Neuronal stem cell (in vitro differentiated cells): ENCODE measurements around the gene TRAF3.
"Not testable (repeated sequence)": the region's sequence is repeated elsewhere in the genome, so short reads cannot be mapped to it uniquely, and the experiment has no call there.

Source experiments
- DNase-seq: peaks from one replicate; pipeline ENCODE4 v3.0.0-alpha.2; 2013; ENCODE audit warnings: low spot score
- H2AFZ ChIP-seq: one replicate; pipeline ENCODE4 v1.6.1; 2013; ENCODE audit warnings: mild to moderate bottlenecking, low read length, inconsistent platforms
- H2AK5ac ChIP-seq: 2 replicates; pipeline ENCODE4 v1.6.1; 2013; ENCODE audit warnings: low read depth, mild to moderate bottlenecking, inconsistent platforms, low read length, moderate library complexity, mixed read lengths
- H2BK120ac ChIP-seq: 2 replicates; pipeline ENCODE4 v1.6.1; 2013; ENCODE audit warnings: low read depth, mild to moderate bottlenecking, inconsistent platforms, low read length, moderate library complexity, mixed read lengths
- H2BK12ac ChIP-seq: one replicate; pipeline ENCODE4 v1.6.1; 2013; ENCODE audit warnings: low read length, inconsistent platforms
- H2BK15ac ChIP-seq: 2 replicates; pipeline ENCODE4 v1.6.1; 2013; ENCODE audit warnings: mild to moderate bottlenecking, low read length, inconsistent platforms, mixed read lengths
- H2BK5ac ChIP-seq: one replicate; pipeline ENCODE4 v1.6.1; 2013; ENCODE audit warnings: inconsistent platforms, mild to moderate bottlenecking, low read length, moderate library complexity
- H3K14ac ChIP-seq: one replicate; pipeline ENCODE4 v1.6.1; 2013; ENCODE audit warnings: low read length, inconsistent platforms
- H3K18ac ChIP-seq: 2 replicates; pipeline ENCODE4 v1.6.1; 2013; ENCODE audit warnings: low read length, inconsistent platforms
- H3K23ac ChIP-seq: 2 replicates; pipeline ENCODE4 v1.6.1; 2013; ENCODE audit warnings: low read depth, mild to moderate bottlenecking, mixed read lengths, low read length, inconsistent platforms; ENCODE audit not compliant: poor library complexity
- H3K27ac ChIP-seq: replicated peaks from 3 replicates; pipeline ENCODE4 v1.5.1; 2013; ENCODE audit warnings: low read length, inconsistent platforms
- H3K27me3 ChIP-seq, 3 experiments: 2 replicates each; pipeline ENCODE4 v1.6.1; 2013; ENCODE audit warnings: low read length in 3 of 3, mild to moderate bottlenecking in 2 of 3, inconsistent platforms in 1 of 3, low read depth in 1 of 3, mixed read lengths in 1 of 3, moderate library complexity in 1 of 3; ENCODE audit not compliant: control insufficient read depth in 3 of 3, insufficient read depth in 3 of 3
- H3K36me3 ChIP-seq, 2 donors: replicated peaks in 1 of 2; 2 replicates each; pipeline ENCODE4 v1.6.1; 2013; ENCODE audit warnings: low read length in 2 of 2; ENCODE audit not compliant: control insufficient read depth in 2 of 2, insufficient read depth in 2 of 2
- H3K4ac ChIP-seq: 2 replicates; pipeline ENCODE4 v1.6.1; 2013; ENCODE audit warnings: inconsistent platforms, mild to moderate bottlenecking, low read length, moderate library complexity
- H3K4me1 ChIP-seq, 2 donors: 1 replicate in 1 of 2; 2 replicates in 1 of 2; pipeline ENCODE4 v1.6.1; 2013; ENCODE audit warnings: low read length in 2 of 2, low read depth in 1 of 2; ENCODE audit not compliant: control insufficient read depth in 2 of 2, insufficient read depth in 1 of 2
- H3K4me2 ChIP-seq: one replicate; pipeline ENCODE4 v1.6.1; 2013; ENCODE audit warnings: mild to moderate bottlenecking, low read length, inconsistent platforms; ENCODE audit not compliant: insufficient read depth, poor library complexity, severe bottlenecking
- H3K4me3 ChIP-seq, 2 donors: 2 replicates each; pipeline ENCODE4 v1.5.1; 2013; ENCODE audit warnings: low read length in 2 of 2, mild to moderate bottlenecking in 2 of 2, inconsistent platforms in 1 of 2, moderate library complexity in 1 of 2
- H3K79me1 ChIP-seq: one replicate; pipeline ENCODE4 v1.6.1; 2013; ENCODE audit warnings: low read depth, mild to moderate bottlenecking, inconsistent platforms, low read length, moderate library complexity
- H3K9ac ChIP-seq: one replicate; pipeline ENCODE4 v1.6.1; 2013; ENCODE audit warnings: mild to moderate bottlenecking, low read depth, low read length, inconsistent platforms; ENCODE audit not compliant: poor library complexity
- H3K9me3 ChIP-seq, 2 donors: replicated peaks in 1 of 2; 2 replicates each; pipeline versions ENCODE3 to v1.6.1; 2013; ENCODE audit warnings: low read length in 2 of 2, mild to moderate bottlenecking in 2 of 2, inconsistent platforms in 1 of 2, low read depth in 1 of 2, mixed read lengths in 1 of 2, moderate library complexity in 1 of 2; ENCODE audit not compliant: control insufficient read depth in 2 of 2, insufficient read depth in 1 of 2
- H4K8ac ChIP-seq: one replicate; pipeline ENCODE4 v1.6.1; 2013; ENCODE audit warnings: low read depth, mild to moderate bottlenecking, inconsistent platforms, low read length, moderate library complexity
- H4K91ac ChIP-seq: one replicate; pipeline ENCODE4 v1.6.1; 2013; ENCODE audit warnings: low read length, low read depth, mild to moderate bottlenecking, inconsistent platforms; ENCODE audit not compliant: poor library complexity
- WGBS, 2 donors: extraction: QIAGEN DNeasy Blood & Tissue Kit; methylation state at CpG; one replicate each; pipeline ENCODE4 v1.1.7; 2013; ENCODE audit warnings: missing lambda C conversion rate in 2 of 2, mixed read lengths in 1 of 2; ENCODE audit not compliant: insufficient read length in 2 of 2, insufficient replicate concordance in 1 of 2; ENCODE audit errors: extremely low coverage in 2 of 2; 5-methylcytosine and 5-hydroxymethylcytosine counted together

The TRAF3 gene

DNA sequence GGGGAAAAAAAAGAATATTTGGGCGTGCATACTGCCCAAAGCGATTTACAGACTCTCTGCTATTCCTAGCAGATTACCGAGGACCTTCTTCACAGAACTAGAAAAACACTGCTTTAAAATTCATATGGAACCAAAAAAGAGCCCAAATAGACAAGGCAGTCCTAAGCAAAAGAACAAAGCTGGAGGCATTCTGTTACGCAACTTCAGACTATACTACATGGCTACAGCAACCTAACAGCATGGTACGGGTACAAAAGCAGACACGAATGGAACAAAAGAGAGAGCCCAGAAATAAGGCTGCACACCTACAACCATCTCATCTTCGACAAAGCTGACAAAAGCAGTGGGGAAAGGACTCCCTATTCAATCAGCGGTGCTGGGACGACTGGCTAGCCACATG lies 56.7 kb downstream of the TRAF3 start:
- no peak overlapping the region for H2BK5ac ChIP-seq
- H4K8ac ChIP-seq, result no peak overlapping the region
- H3K4me2 ChIP-seq, result no peak overlapping the region
- H3K9me3 ChIP-seq, result peaks cover 0 to 2% of the 10 kb centered on the region in 2 donors
- no peak overlapping the region for H3K9ac ChIP-seq
- no peak overlapping the region for H2BK15ac ChIP-seq
- no peak overlapping the region for H3K23ac ChIP-seq
- H3K27ac ChIP-seq, result no peak overlapping the region
- H3K79me1 ChIP-seq, result no peaks in the 10 kb centered on the region
- H3K27me3 ChIP-seq, result no peaks in the 10 kb centered on the region
- WGBS, 2 donors, result no CpG with 5 or more reads among the region's 9 CpGs
- no peak overlapping the region for H3K14ac ChIP-seq
- H2BK120ac ChIP-seq, result no peak overlapping the region
- H2AFZ ChIP-seq, result no peak overlapping the region
- peaks cover 0 to 10% of the 10 kb centered on the region in 2 donors for H3K36me3 ChIP-seq
- DNase-seq, result no peak
- H3K4me3 ChIP-seq, result no peak overlapping the region
- H3K4ac ChIP-seq, result no peak overlapping the region
- no peak overlapping the region for H4K91ac ChIP-seq
- no peak overlapping the region for H3K18ac ChIP-seq
- H2AK5ac ChIP-seq, result no peak overlapping the region
- no peak overlapping the region for H2BK12ac ChIP-seq
- peaks cover 8 to 24% of the 10 kb centered on the region in 2 donors for H3K4me1 ChIP-seq

DNA sequence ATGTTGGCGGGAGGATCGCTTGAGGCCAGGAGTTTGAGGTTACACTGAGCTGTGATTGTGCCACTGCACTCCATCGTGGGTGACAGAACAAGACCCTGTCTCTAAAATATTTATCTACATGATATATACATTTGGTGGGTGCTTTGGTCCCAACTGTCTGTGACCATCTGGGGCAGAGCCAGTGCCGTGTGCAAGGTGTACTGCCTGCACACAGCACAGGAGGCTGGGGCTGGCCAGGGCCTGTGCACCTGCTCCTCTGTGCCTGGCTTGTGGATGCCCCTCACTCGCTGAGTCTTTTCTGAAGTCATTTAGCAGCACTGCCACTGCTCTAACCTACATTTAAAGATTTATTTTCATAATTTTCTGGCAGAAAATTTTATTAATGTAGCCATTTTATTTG lies 58.7 kb downstream of the TRAF3 start:
- H4K8ac ChIP-seq, result no peak overlapping the region
- H2BK5ac ChIP-seq, result no peak overlapping the region
- H2BK15ac ChIP-seq, result no peak overlapping the region
- H3K27ac ChIP-seq, result no peak overlapping the region
- H3K79me1 ChIP-seq, result no peaks in the 10 kb centered on the region
- no peaks in the 10 kb centered on the region for H3K27me3 ChIP-seq
- no peak for DNase-seq
- peaks cover 5 to 7% of the 10 kb centered on the region in 2 donors for H3K4me1 ChIP-seq
- H3K23ac ChIP-seq, result no peak overlapping the region
- no peak overlapping the region for H2AFZ ChIP-seq
- no peak overlapping the region for H3K14ac ChIP-seq
- H3K9ac ChIP-seq, result no peak overlapping the region
- H2BK12ac ChIP-seq, result no peak overlapping the region
- no peak overlapping the region for H2BK120ac ChIP-seq
- H4K91ac ChIP-seq, result no peak overlapping the region
- H3K4me3 ChIP-seq, result no peak overlapping the region
- H3K4me2 ChIP-seq, result no peak overlapping the region
- H2AK5ac ChIP-seq, result no peak overlapping the region
- H3K9me3 ChIP-seq, result no peaks in the 10 kb centered on the region
- no peak overlapping the region for H3K4ac ChIP-seq
- WGBS, 2 donors, result no CpG with 5 or more reads among the region's 5 CpGs
- peaks cover 0 to 9% of the 10 kb centered on the region in 2 donors for H3K36me3 ChIP-seq
- H3K18ac ChIP-seq, result peak overlapping the region; percentile 15

DNA sequence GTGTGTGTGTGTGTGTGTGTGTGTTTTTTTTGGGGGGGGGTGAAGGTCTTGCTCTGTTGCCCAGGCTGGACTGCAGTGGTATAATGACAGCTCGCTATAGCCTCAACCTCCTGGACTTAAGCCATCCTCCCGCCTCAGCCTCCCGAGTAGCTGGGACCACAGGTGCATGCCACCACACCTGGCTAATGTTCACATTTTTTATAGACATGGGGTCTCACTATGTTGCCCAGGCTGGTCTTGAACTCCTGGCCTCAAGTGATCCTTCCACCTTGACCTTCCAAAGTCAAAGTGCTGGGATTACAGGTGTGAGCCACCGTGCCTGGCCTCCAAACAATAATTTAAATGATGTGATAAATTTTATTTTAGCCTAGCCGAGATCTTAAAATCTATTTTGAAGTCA lies 59.9 kb downstream of the TRAF3 start:
- H4K8ac ChIP-seq, DNase-seq, H3K36me3 ChIP-seq, H3K4me3 ChIP-seq, H2BK120ac ChIP-seq, H2BK5ac ChIP-seq, H3K9me3 ChIP-seq, H3K27ac ChIP-seq, H2AK5ac ChIP-seq, H3K23ac ChIP-seq, H3K4ac ChIP-seq, H3K14ac ChIP-seq, H3K18ac ChIP-seq, H2BK12ac ChIP-seq, H2AFZ ChIP-seq, H3K27me3 ChIP-seq, H2BK15ac ChIP-seq, H3K4me2 ChIP-seq, H3K4me1 ChIP-seq, H3K79me1 ChIP-seq, H4K91ac ChIP-seq, H3K9ac ChIP-seq: not testable (repeated sequence)
- no CpG with 5 or more reads among the region's 5 CpGs for WGBS, 2 donors

DNA sequence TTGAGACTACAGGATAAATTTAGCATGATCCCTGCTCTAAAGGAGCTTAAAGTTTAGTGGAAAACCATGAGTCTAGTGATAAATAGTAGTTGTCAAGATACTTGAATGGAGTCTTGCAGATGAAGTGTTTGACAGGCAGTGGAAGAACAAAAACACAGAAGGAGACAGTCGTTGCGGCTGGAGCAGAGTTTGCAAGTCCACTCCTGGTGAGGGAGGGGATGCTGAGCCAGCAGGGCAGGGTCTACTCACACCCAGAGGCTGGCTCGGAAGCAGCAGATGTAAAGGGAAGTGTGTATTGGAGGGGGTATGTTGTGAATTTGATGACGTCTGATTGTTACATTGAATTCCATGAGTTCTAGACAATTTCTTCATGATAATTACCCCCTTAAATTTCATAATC lies 61.3 kb downstream of the TRAF3 start:
- H3K4me2 ChIP-seq, result no peak overlapping the region
- no peaks in the 10 kb centered on the region for H3K27me3 ChIP-seq
- no peak overlapping the region for H4K91ac ChIP-seq
- no peak overlapping the region for H3K27ac ChIP-seq
- H3K4me3 ChIP-seq, result no peak overlapping the region
- H2BK5ac ChIP-seq, result no peak overlapping the region
- H3K9me3 ChIP-seq, result no peaks in the 10 kb centered on the region
- WGBS, 2 donors, result no CpG with 5 or more reads among the region's 4 CpGs
- no peak overlapping the region for H3K4ac ChIP-seq
- no peaks in the 10 kb centered on the region for H3K79me1 ChIP-seq
- no peak overlapping the region for H2BK120ac ChIP-seq
- peaks cover 5 to 7% of the 10 kb centered on the region in 2 donors for H3K4me1 ChIP-seq
- H4K8ac ChIP-seq, result no peak overlapping the region
- H2AFZ ChIP-seq, result no peak overlapping the region
- H2AK5ac ChIP-seq, result no peak overlapping the region
- DNase-seq, result no peak
- H3K14ac ChIP-seq, result no peak overlapping the region
- H3K23ac ChIP-seq, result no peak overlapping the region
- H2BK15ac ChIP-seq, result no peak overlapping the region
- no peak overlapping the region for H3K18ac ChIP-seq
- H3K36me3 ChIP-seq, result no peaks in the 10 kb centered on the region
- H3K9ac ChIP-seq, result no peak overlapping the region
- no peak overlapping the region for H2BK12ac ChIP-seq
